Uterus (tissue), 2 donors: ENCODE measurements around the gene PRDM15.

Experiments
- CTCF ChIP-seq, 4 experiments: fragments of 200-600 bp in 2 of 4; fragments of 450-650 bp in 2 of 4; sonication (generic) in 2 of 4; IDR thresholded peaks; one replicate each; pipeline ENCODE4 v1.5.1; 2016 to 2019; ENCODE audit warnings: antibody characterized with exemption in 4 of 4, mild to moderate bottlenecking in 2 of 4, moderate library complexity in 1 of 4
- POLR2A ChIP-seq, 2 donors: fragments of 450-650 bp; IDR thresholded peaks; one replicate each; pipeline ENCODE4 v1.6.1; 2016; ENCODE audit warnings: antibody characterized with exemption in 2 of 2, mild to moderate bottlenecking in 1 of 2, moderate library complexity in 1 of 2

- TF ChIP-seq POLR2A (IDR thresholded peaks at IDR 0.05) (no peak), CTCF (IDR thresholded peaks at IDR 0.05) (no peak)
These were observed 44.0 kb upstream of the PRDM15 start for GRCh38 chr21:41923186-41923585.
